IPS-15b (cell line): ENCODE data around the gene ITPR2.

Experiments used
- H3K27me3 ChIP-seq: one replicate; pipeline ENCODE4 v1.6.1; 2013; ENCODE audit warnings: low read length; ENCODE audit not compliant: control insufficient read depth, insufficient read depth
- H3K36me3 ChIP-seq: one replicate; pipeline ENCODE4 v1.6.1; 2013; ENCODE audit warnings: low read length; ENCODE audit not compliant: control insufficient read depth, insufficient read depth
- H3K4me1 ChIP-seq: one replicate; pipeline ENCODE4 v1.6.1; 2013; ENCODE audit warnings: mild to moderate bottlenecking, low read length; ENCODE audit not compliant: control insufficient read depth, insufficient read depth
- H3K4me3 ChIP-seq: one replicate; pipeline ENCODE4 v1.5.1; 2013; ENCODE audit warnings: low read depth, low read length
- H3K9ac ChIP-seq: one replicate; pipeline ENCODE4 v1.6.1; 2013; ENCODE audit warnings: low read depth, mild to moderate bottlenecking, low read length
- H3K9me3 ChIP-seq: one replicate; pipeline ENCODE4 v1.6.1; 2013; ENCODE audit warnings: mild to moderate bottlenecking, low read length; ENCODE audit not compliant: control insufficient read depth, insufficient read depth

Gene ITPR2

DNA sequence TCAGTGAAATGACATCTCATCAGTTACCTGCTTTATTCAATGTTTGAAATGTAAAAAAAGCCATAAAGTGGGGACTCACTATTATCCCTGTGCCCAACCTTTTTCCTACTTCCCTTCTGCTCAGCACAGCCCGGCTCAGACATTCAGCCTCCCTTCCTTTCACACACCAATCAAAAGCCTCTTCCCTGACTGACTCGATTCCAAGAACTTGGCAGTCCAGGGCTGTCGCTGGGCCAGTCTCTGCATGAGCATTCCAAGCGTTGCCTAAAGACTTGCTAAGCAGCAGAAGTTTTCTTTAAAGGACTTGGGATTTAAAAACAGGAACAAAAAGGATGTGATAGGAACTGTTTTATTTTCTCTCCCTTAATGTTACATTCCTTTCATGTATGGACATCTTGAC lies 22.7 kb downstream of the ITPR2 start:
- Histone ChIP-seq H3K27me3 (no peaks in the 10 kb centered on the region), H3K9me3 (no peaks in the 10 kb centered on the region), H3K9ac (no peak overlapping the region), H3K4me3 (no peak overlapping the region), H3K4me1 (no peaks in the 10 kb centered on the region), H3K36me3 (no peaks in the 10 kb centered on the region)

DNA sequence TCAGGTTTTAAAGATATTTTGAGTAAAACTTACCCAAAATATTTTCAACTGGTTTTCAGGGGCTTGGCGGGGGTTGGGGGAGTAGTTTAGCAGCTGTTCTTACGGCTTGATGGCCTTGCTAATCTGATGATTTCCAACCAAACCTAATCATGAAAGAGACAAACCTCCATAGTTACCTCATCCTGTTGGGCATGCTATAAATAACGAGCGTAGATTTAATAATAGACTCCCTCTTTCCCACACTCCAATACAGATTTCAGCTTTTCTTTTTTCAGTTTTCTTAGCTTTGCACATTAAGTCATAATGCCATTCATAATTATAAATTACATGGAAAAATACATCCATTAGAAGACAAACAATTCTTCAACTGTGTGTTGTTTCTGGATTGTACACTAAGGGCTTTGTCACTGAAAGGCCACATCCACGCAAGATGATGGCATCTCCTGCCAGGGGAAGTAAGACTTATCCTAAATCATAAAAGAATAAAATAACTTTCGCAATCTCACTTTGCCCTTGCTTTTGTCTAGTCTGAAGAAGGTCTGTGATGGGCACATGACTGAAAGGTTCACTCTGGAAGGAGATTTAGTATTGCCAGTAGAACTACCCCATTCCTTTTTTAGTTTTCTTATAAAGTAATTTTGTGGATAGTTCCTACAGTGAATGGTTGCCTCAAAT lies 23.2 kb downstream of the ITPR2 start:
- Histone ChIP-seq H3K27me3 (no peaks in the 10 kb centered on the region), H3K36me3 (no peaks in the 10 kb centered on the region), H3K9ac (no peak overlapping the region), H3K4me1 (no peaks in the 10 kb centered on the region), H3K9me3 (no peaks in the 10 kb centered on the region), H3K4me3 (no peak overlapping the region)

DNA sequence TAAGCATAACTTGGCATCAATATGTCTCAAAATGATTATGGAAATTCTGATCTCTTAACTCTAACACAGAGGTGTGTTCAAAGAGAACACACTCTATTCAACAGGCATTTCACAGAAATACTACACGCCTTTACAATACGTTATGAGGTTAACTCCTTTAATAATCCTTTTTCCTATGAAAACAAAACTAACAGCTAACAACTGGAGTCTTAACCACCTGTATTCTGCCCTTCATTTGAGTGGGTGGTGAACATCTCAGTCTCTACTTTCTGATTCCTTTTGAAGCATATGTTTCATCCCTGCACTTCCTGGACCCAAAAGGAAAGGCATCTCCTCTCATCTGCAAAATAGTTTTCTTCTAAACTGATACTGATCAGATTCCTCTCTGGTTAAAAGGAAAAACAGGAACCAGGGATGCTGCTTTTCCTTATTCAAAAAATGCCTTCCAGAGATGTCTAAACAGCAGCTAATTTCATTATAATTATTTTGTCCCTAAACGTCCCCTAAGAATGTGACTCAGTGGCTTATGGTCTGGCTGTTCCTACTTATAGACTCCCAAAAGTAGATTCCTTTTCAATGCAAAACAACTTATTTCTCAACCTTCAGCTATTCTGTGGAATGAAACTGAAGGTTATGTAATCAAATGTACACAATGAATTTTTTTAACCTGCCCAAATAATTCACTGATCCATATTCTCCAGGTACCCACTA lies 24.1 kb downstream of the ITPR2 start:
- Histone ChIP-seq H3K4me3 (no peak overlapping the region), H3K9ac (no peak overlapping the region), H3K9me3 (no peaks in the 10 kb centered on the region), H3K36me3 (no peaks in the 10 kb centered on the region), H3K4me1 (no peaks in the 10 kb centered on the region), H3K27me3 (no peaks in the 10 kb centered on the region)

DNA sequence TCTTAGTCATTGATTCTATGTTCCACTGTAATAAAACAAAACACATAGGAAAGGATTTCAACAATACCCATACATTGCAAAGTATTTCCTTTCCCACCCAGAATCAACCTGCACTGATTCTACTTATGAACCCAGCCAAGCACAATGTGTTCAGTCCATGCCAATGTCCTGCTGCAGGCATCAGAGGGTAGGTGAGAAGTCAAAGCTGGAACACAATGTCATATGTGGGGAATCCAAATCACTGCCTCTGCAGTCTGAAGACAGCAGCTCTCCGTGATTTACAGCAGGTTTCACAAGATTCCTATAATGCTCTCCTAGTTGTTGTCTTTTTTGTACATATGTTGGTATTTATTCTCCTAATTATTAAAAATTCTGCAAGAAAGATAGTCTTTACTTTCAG lies 25.7 kb downstream of the ITPR2 start:
- Histone ChIP-seq H3K4me3 (no peak overlapping the region), H3K36me3 (no peaks in the 10 kb centered on the region), H3K9ac (no peak overlapping the region), H3K4me1 (no peaks in the 10 kb centered on the region), H3K9me3 (no peaks in the 10 kb centered on the region), H3K27me3 (no peaks in the 10 kb centered on the region)

DNA sequence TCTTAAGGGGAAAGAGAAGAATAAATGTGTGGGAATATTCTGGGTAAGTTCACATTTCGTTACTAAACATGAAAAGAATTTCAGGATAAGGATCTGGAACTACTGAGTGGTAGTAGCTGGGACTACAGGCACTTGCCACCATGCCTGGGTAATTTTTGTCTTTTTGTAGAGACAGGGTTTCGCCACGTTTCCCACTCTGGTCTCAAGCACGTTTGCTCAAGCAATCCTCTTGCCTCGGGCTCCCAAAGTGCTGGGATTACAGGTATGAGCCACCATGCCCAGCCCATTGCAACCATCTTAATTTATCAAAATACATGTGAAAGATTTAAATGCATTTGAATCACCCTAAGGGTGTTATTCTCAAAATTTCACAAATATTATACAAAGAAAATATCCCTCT lies 26.4 kb downstream of the ITPR2 start:
- Histone ChIP-seq H3K4me1 (no peaks in the 10 kb centered on the region), H3K9me3 (no peaks in the 10 kb centered on the region), H3K27me3 (no peaks in the 10 kb centered on the region), H3K4me3 (no peak overlapping the region), H3K9ac (no peak overlapping the region), H3K36me3 (no peaks in the 10 kb centered on the region)

DNA sequence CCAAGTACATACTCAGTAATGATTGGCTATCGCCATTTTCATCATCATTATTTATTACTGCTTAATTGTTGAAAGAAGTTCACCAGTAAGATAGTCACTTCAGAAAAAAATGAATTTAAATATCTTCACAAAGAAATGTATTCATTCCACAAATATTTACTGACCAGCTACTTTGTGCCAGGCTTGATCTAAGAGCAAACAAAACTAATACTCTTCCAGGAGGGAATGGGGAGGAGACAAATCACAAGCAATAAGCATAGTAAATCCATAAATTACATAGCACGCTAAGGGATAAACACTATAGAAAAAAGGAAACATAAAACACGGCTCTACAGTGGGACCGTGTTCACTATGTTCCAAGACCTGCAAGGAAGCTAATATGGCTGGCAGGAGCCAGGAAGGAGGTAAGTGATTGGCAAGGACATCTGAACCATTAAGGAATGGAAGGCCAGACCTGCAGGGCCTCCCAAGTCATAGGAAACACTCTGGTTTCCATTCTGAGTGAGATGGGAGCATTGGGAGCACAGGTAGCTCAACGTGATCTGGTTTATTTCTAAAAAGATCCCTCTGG lies 27.5 kb downstream of the ITPR2 start:
- H3K4me1 ChIP-seq = no peaks in the 10 kb centered on the region
- H3K27me3 ChIP-seq = no peaks in the 10 kb centered on the region
- H3K9me3 ChIP-seq = no peaks in the 10 kb centered on the region

DNA sequence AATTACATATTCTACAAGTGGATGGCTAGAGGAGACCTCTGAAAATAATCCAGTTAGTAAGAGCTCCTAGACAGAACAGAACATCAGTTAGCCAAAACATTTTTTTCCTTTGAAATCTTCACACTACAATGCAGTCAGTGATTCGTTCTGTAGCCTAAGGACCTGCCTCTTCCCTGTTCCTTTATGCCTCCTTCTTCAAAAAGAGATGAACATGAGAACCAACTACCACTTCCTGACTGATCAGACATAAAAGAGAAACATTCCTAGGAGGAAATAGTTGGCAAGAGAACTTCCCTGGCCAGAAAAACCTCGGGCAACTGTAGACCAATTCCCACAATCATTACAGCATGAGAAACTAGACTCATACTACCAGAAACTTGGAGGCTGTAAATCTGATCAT lies 29.4 kb downstream of the ITPR2 start:
- Histone ChIP-seq H3K9ac (no peak overlapping the region), H3K36me3 (no peaks in the 10 kb centered on the region), H3K27me3 (no peaks in the 10 kb centered on the region), H3K9me3 (no peaks in the 10 kb centered on the region), H3K4me3 (no peak overlapping the region), H3K4me1 (no peaks in the 10 kb centered on the region)

More for the DNA sequence above, 27.5 kb downstream of the ITPR2 start:
- Histone ChIP-seq H3K4me3 (no peak overlapping the region), H3K9ac (no peak overlapping the region), H3K36me3 (no peaks in the 10 kb centered on the region)

DNA sequence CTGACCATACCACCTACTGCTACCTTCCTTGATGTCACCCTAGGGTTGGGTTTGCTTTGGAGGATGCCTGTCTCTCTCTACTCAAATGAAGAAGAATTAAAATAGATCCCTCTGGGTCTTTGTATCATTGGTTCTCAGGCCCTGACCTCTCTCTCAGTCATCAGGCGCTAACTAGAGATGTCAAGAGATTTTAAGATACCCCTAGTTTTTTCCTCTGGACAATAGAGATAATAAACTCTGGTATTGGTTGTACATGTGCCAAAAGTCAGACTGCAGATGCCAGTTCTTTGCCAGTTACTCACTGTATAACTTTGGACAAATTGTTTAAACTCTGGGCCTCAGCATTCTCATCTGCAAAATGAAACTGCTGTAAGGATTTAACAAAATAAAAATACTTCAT lies 31.5 kb downstream of the ITPR2 start:
- no peaks in the 10 kb centered on the region for H3K27me3 ChIP-seq
- no peak overlapping the region for H3K4me3 ChIP-seq
- H3K4me1 ChIP-seq = no peaks in the 10 kb centered on the region
- H3K9ac ChIP-seq = no peak overlapping the region
- H3K9me3 ChIP-seq = no peaks in the 10 kb centered on the region
- H3K36me3 ChIP-seq = no peaks in the 10 kb centered on the region

DNA sequence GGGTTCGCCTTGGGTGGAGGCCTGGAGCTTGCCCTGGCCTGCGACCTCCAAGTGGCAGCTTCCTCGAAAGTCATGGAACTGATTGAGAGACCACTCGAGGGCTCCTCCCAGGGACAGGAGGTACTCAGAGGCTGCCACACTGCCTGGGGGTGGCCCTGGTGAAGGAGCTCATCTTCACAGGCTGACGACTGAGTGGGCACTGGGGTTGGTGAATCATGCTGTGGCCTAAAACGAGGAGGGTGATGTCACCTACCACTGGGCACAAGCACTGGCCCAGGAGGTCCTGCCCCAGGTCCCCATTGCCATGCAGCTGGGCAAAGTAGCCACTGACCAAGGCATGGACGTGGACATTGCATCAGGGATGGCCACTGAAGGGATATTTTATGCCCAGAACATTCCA lies 32.1 kb downstream of the ITPR2 start:
- Histone ChIP-seq H3K36me3 (no peaks in the 10 kb centered on the region), H3K4me3 (no peak overlapping the region), H3K9me3 (no peaks in the 10 kb centered on the region), H3K27me3 (no peaks in the 10 kb centered on the region), H3K9ac (no peak overlapping the region), H3K4me1 (no peaks in the 10 kb centered on the region)

DNA sequence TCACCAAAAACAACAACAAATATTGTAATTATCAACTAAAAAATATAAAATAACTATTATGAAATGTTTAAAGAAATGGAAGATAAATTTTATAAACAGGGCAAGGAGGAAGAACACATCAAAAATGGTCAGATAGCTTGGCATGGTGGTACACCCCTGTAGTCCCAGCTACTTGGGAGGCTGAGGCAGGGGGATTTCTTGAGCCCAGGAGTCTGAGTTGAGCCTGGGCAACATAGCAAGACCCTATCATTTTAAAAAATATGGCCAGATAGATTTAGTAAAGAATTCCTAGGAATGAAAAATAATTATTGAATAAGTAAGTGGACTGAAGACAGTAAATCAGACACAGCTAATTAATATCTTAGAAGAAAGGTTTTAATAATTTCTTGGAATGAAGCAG lies 32.6 kb downstream of the ITPR2 start:
- Histone ChIP-seq H3K36me3 (no peaks in the 10 kb centered on the region), H3K27me3 (no peaks in the 10 kb centered on the region), H3K4me3 (no peak overlapping the region), H3K4me1 (no peaks in the 10 kb centered on the region), H3K9ac (no peak overlapping the region), H3K9me3 (no peaks in the 10 kb centered on the region)

DNA sequence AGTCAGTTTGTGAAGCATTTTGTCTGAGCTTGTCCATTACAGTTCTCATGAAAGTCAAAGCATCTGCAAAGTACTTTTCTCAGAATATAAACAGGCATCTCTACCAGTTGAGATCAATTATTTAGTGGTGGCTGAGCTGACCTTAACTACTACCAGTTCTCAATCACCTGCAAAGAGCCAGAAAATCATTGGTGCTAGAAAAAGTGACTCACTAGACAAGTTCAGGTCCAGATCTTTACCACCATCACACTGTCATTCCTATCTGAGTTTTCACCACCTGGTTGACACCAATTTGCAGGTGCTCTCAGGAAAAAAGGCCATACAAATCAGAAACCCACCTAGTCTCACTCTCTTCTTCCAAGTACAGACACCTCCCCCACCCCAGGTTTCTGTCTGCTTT lies 33.3 kb downstream of the ITPR2 start:
- Histone ChIP-seq H3K36me3 (no peaks in the 10 kb centered on the region), H3K4me1 (no peaks in the 10 kb centered on the region), H3K27me3 (no peaks in the 10 kb centered on the region), H3K9me3 (no peaks in the 10 kb centered on the region), H3K4me3 (no peak overlapping the region), H3K9ac (no peak overlapping the region)

DNA sequence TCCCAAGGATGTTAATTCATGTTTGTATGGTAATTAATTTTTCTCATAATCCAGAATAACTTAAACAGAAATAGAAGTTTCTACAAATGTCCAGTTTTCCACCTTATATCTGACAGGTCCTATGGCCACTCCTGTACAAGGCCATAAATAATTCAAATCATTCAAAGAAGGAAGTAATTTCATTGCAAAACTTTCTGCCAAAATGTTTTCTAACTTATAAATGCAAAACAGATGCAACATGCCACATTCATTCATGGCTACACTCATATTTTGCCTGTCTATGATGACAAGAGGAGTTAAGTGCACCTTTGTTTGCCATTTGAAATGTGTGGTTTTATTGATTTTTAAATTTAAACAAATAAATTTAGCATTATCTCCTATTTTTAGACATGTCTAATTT lies 34.4 kb downstream of the ITPR2 start:
- no peak overlapping the region for H3K9ac ChIP-seq

More for the DNA sequence above, 34.4 kb downstream of the ITPR2 start:
- H3K4me1 ChIP-seq = no peaks in the 10 kb centered on the region
- H3K27me3 ChIP-seq = no peaks in the 10 kb centered on the region
- no peaks in the 10 kb centered on the region for H3K36me3 ChIP-seq
- no peaks in the 10 kb centered on the region for H3K9me3 ChIP-seq
- no peak overlapping the region for H3K4me3 ChIP-seq
